Lower leg skin (tissue), 3 donors: ENCODE results near the gene RNF152.

ENCODE experiments used
- POLR2A ChIP-seq, 2 donors: fragments of 450-650 bp; IDR thresholded peaks; one replicate each; pipeline ENCODE4 v1.6.1; 2016 to 2017; ENCODE audit warnings: antibody characterized with exemption in 2 of 2, mild to moderate bottlenecking in 1 of 2, moderate library complexity in 1 of 2
- TF ChIP-seq, protein P1 (sequence below), 3 donors: fragments of 450-650 bp; IDR thresholded peaks; one replicate each; pipeline ENCODE4 v1.5.1; 2016; ENCODE audit warnings: antibody characterized with exemption in 3 of 3, mild to moderate bottlenecking in 3 of 3, moderate library complexity in 2 of 3

DNA sequence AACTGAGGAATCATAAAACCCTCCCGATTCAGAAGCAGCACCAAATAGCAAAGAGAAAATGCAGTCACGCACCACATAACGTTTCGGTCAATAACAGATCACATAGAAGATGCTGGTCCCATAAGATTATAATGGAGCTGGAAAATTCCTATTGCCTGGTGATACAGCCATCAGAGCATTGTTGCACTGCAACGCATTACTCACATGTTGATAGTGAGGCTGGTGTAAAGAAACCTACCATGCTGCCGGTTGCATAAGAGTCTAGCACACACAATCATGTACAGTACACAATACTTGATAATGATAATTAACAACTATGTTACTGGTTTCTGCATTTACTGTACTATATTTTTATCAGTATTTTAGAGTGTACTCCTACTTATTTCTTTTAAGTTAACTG is 32.5 kb downstream of the RNF152 start:
- TF ChIP-seq, protein P1, sequence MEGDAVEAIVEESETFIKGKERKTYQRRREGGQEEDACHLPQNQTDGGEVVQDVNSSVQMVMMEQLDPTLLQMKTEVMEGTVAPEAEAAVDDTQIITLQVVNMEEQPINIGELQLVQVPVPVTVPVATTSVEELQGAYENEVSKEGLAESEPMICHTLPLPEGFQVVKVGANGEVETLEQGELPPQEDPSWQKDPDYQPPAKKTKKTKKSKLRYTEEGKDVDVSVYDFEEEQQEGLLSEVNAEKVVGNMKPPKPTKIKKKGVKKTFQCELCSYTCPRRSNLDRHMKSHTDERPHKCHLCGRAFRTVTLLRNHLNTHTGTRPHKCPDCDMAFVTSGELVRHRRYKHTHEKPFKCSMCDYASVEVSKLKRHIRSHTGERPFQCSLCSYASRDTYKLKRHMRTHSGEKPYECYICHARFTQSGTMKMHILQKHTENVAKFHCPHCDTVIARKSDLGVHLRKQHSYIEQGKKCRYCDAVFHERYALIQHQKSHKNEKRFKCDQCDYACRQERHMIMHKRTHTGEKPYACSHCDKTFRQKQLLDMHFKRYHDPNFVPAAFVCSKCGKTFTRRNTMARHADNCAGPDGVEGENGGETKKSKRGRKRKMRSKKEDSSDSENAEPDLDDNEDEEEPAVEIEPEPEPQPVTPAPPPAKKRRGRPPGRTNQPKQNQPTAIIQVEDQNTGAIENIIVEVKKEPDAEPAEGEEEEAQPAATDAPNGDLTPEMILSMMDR (IDR thresholded peaks at IDR 0.05) = no peak
- no peak for TF ChIP-seq POLR2A (IDR thresholded peaks at IDR 0.05)
